ENCODE measurements around the gene KLHL13.

KLHL13 gene

GRCh38 chrX:118116713-118117550 is at the start of gene KLHL13:
TSS of gene KLHL13 (minus strand) at chrX:118116810. CDS start at chrX:118028473, 88,337 bp downstream.
- TF ChIP-seq RARB (CRISPR knock-in tag; IDR thresholded peaks at IDR 0.05) (no peak), TOX (CRISPR knock-in tag; IDR thresholded peaks at IDR 0.05; ENCODE audit: borderline replicate concordance) (no peak), ZC3H10 (CRISPR knock-in tag; IDR thresholded peaks at IDR 0.05) (no peak), CREB5 (CRISPR knock-in tag; IDR thresholded peaks at IDR 0.05; ENCODE audit: low read depth) (no peak), PPARA (CRISPR knock-in tag; IDR thresholded peaks at IDR 0.05; ENCODE audit: borderline replicate concordance) (no peak), CSDC2 (CRISPR knock-in tag; IDR thresholded peaks at IDR 0.05) (no peak), OSR1 (CRISPR knock-in tag; IDR thresholded peaks at IDR 0.05) (no peak), BACH2 (CRISPR knock-in tag; IDR thresholded peaks at IDR 0.05; ENCODE audit: borderline replicate concordance) (no peak), ZNF8 (CRISPR knock-in tag; IDR thresholded peaks at IDR 0.05) (no peak), POU6F1 (CRISPR knock-in tag; IDR thresholded peaks at IDR 0.05; ENCODE audit: borderline replicate concordance, low read depth) (no peak), ZFP3 (CRISPR knock-in tag; IDR thresholded peaks at IDR 0.05) (no peak), ZNF565 (CRISPR knock-in tag; conservative IDR thresholded peaks at IDR 0.05; ENCODE audit: low read depth) (no peak), PATZ1 (CRISPR knock-in tag; IDR thresholded peaks at IDR 0.05; ENCODE audit: borderline replicate concordance) (no peak), ZNF70 (CRISPR knock-in tag; IDR thresholded peaks at IDR 0.05) (no peak), GLIS3 (CRISPR knock-in tag; IDR thresholded peaks at IDR 0.05) (no peak), TSHZ2 (CRISPR knock-in tag; IDR thresholded peaks at IDR 0.05) (no peak)
- ATAC-seq: peak; percentile 76

GRCh38 chrX:118164138-118164537 is 47.5 kb upstream of the KLHL13 start:
- peak; percentile 59 for ATAC-seq
- TF ChIP-seq BACH2 (CRISPR knock-in tag; IDR thresholded peaks at IDR 0.05; ENCODE audit: borderline replicate concordance) (no peak), TCF4 (CRISPR knock-in tag; IDR thresholded peaks at IDR 0.05; ENCODE audit: borderline replicate concordance) (no peak), CSDC2 (CRISPR knock-in tag; IDR thresholded peaks at IDR 0.05) (no peak), ZNF70 (CRISPR knock-in tag; IDR thresholded peaks at IDR 0.05) (no peak), ZNF565 (CRISPR knock-in tag; conservative IDR thresholded peaks at IDR 0.05; ENCODE audit: low read depth) (no peak), GLIS3 (CRISPR knock-in tag; IDR thresholded peaks at IDR 0.05) (no peak), CSRNP3 (CRISPR knock-in tag; IDR thresholded peaks at IDR 0.05) (no peak), TOX (CRISPR knock-in tag; IDR thresholded peaks at IDR 0.05; ENCODE audit: borderline replicate concordance) (no peak), ARNTL (CRISPR knock-in tag; IDR thresholded peaks at IDR 0.05; ENCODE audit: borderline replicate concordance, low read depth) (no peak), CREB5 (CRISPR knock-in tag; IDR thresholded peaks at IDR 0.05; ENCODE audit: low read depth) (no peak), TSHZ2 (CRISPR knock-in tag; IDR thresholded peaks at IDR 0.05) (no peak), POU6F1 (CRISPR knock-in tag; IDR thresholded peaks at IDR 0.05; ENCODE audit: borderline replicate concordance, low read depth) (no peak), ZFP30 (CRISPR knock-in tag; IDR thresholded peaks at IDR 0.05) (no peak)
